CD4-positive, alpha-beta T cell treated with Interleukin-17A for 1 hour (primary cell): Measurements from ENCODE around the gene AGPAT2.
A peak's percentile ranks its signal among the peaks of the same experiment; 100 is the strongest.

ENCODE experiments used
- DNase-seq: peaks from one replicate; pipeline ENCODE4 v3.0.0-alpha.2; 2020

Gene AGPAT2

GRCh38 chr9:136700304-136700703, 13.0 kb upstream of the AGPAT2 start:
- DNase-seq = no peak

GRCh38 chr9:136698635-136699246, 11.5 kb upstream of the AGPAT2 start:
- DNase-seq = no peak

- DNase-seq = no peak
Measured at GRCh38 chr9:136697821-136698526, 10.7 kb upstream of the AGPAT2 start.

- DNase-seq = no peak
Measured at GRCh38 chr9:136697146-136697820, 10.0 kb upstream of the AGPAT2 start.

- DNase-seq = no peak
Measured at GRCh38 chr9:136696502-136696901, 9.2 kb upstream of the AGPAT2 start.

GRCh38 chr9:136695955-136696354, 8.7 kb upstream of the AGPAT2 start:
- DNase-seq = no peak

GRCh38 chr9:136695435-136695895, 8.2 kb upstream of the AGPAT2 start:
- DNase-seq = no peak

- no peak for DNase-seq
Measured at GRCh38 chr9:136694872-136695247, 7.6 kb upstream of the AGPAT2 start.

GRCh38 chr9:136694163-136694871, 7.1 kb upstream of the AGPAT2 start:
- DNase-seq = no peak

GRCh38 chr9:136693490-136694162, 6.4 kb upstream of the AGPAT2 start:
- DNase-seq = no peak

- DNase-seq = no peak
Measured at GRCh38 chr9:136693135-136693489, 5.9 kb upstream of the AGPAT2 start.

GRCh38 chr9:136692185-136693134, 5.2 kb upstream of the AGPAT2 start:
- no peak for DNase-seq

GRCh38 chr9:136691316-136692184, 4.3 kb upstream of the AGPAT2 start:
- DNase-seq = no peak

- DNase-seq = no peak
Measured at GRCh38 chr9:136690806-136691261, 3.6 kb upstream of the AGPAT2 start.

- no peak for DNase-seq
Measured at GRCh38 chr9:136690104-136690805, 3.0 kb upstream of the AGPAT2 start.

GRCh38 chr9:136689108-136689460, 1.8 kb upstream of the AGPAT2 start:
- DNase-seq = no peak

- no peak for DNase-seq
Measured at GRCh38 chr9:136688274-136689107, 1.2 kb upstream of the AGPAT2 start.

GRCh38 chr9:136687721-136688223, 515 bp upstream of the AGPAT2 start:
- DNase-seq = peak; percentile 13

GRCh38 chr9:136686534-136686793, 793 bp downstream of the AGPAT2 start:
- DNase-seq = no peak
